K562 treated with DMSO at 1 percent for 4 hours (cell line): ENCODE measurements around the gene TINAG. TPM values are rescaled to one million over a fixed set of nuclear protein-coding genes. Genes with fewer than 3 reads are reported as not detected.

Experiments used
- total RNA-seq: library from RNA; unstranded; fragments of 300-600 nt; gene quantifications from 2 replicates; pipeline ENCODE4 v1.2.3, GENCODE V29; 2022; ENCODE audit not compliant: insufficient read depth

The TINAG gene, protein sequence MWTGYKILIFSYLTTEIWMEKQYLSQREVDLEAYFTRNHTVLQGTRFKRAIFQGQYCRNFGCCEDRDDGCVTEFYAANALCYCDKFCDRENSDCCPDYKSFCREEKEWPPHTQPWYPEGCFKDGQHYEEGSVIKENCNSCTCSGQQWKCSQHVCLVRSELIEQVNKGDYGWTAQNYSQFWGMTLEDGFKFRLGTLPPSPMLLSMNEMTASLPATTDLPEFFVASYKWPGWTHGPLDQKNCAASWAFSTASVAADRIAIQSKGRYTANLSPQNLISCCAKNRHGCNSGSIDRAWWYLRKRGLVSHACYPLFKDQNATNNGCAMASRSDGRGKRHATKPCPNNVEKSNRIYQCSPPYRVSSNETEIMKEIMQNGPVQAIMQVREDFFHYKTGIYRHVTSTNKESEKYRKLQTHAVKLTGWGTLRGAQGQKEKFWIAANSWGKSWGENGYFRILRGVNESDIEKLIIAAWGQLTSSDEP
- not detected in 2 replicates for total RNA-seq

GRCh38 chr6:54308289-54308985, at the start of gene TINAG:
TINAG (plus strand) TSS chr6:54308441; CDS start chr6:54308551, 110 bp downstream.

Other genes starting within 250 kb of the TINAG start
- not detected in 2 replicates for gene MLIP, start 197.0 kb upstream of the TINAG start, total RNA-seq